Psoas muscle (tissue), 8 donors: Measurements from ENCODE around the gene ZBTB7A. TPM values are rescaled to one million over a fixed set of nuclear protein-coding genes. Genes with fewer than 3 reads are reported as not detected.
A peak's percentile ranks its signal among the peaks of the same experiment; 100 is the strongest.

Experiments used
- ATAC-seq, 4 donors: fragments of 200-7000 bp; cut with Tn5 transposase; one replicate each; pipeline ENCODE4 v1.9.1; 2020; ENCODE audit warnings: moderate library complexity in 3 of 4, mild to moderate bottlenecking in 2 of 4
- DNase-seq, 2 donors: peaks; one replicate each; pipeline ENCODE4 v3.0.0-alpha.2; 2020
- H3K27ac ChIP-seq: fragments of 200-600 bp; one replicate; pipeline ENCODE4 v1.8.0; 2022
- H3K27me3 ChIP-seq, 3 donors: fragments of 200-600 bp in 1 of 3; one replicate each; pipeline versions ENCODE4 v1.6.1 to v1.8.0; 2013 to 2022; ENCODE audit warnings: low read length in 2 of 3, mild to moderate bottlenecking in 2 of 3, moderate library complexity in 1 of 3; ENCODE audit not compliant: insufficient read depth in 3 of 3
- H3K36me3 ChIP-seq, 2 donors: fragments of 200-600 bp in 1 of 2; one replicate each; pipeline versions ENCODE4 v1.6.1 to v1.8.0; 2013 to 2022; ENCODE audit warnings: low read depth in 1 of 2, mild to moderate bottlenecking in 1 of 2, moderate library complexity in 1 of 2; ENCODE audit not compliant: insufficient read depth in 1 of 2
- H3K4me1 ChIP-seq: fragments of 200-600 bp; one replicate; pipeline ENCODE4 v1.8.0; 2022
- H3K4me3 ChIP-seq: fragments of 200-600 bp; one replicate; pipeline ENCODE4 v1.8.0; 2022; ENCODE audit warnings: mild to moderate bottlenecking
- H3K9me3 ChIP-seq: fragments of 200-600 bp; one replicate; pipeline ENCODE4 v1.8.0; 2022
- CTCF ChIP-seq: fragments of 200-600 bp; IDR thresholded peaks from one replicate; pipeline ENCODE4 v1.8.0; 2022; ENCODE audit warnings: antibody characterized with exemption
- WGBS, 3 donors: extraction: QIAGEN DNeasy Blood & Tissue Kit; methylation state at CpG; one replicate each; pipeline versions ENCODE4 v1.1.6 to v1.1.7; 2013; 5-methylcytosine and 5-hydroxymethylcytosine counted together
- intact Hi-C, 2 donors: fragments of 100-400 bp; cut with DNase I; formaldehyde crosslinking; loops; one replicate each; pipeline versions ENCODE4 v1.11.0 to v1.14.2; 2022
- polyA plus RNA-seq, 3 donors: library from polyadenylated mRNA; stranded (reverse); fragments of 200-250 nt; gene quantifications; one replicate each; pipeline ENCODE4 v1.2.3, GENCODE V29; 2013
- total RNA-seq, 4 donors: library from RNA; stranded (reverse); fragmentation: NEBNext Ultra II Directional in 2 of 4; extraction: Animal tissue kit (Norgen Biotek cat#: 25700) in 2 of 4; gene quantifications; one replicate each; pipeline versions ENCODE4 v1.2.1 to v1.2.4, GENCODE V29; 2021 to 2023
- donor health status: healthy with polysubstance abuse.
- donor health status: DM: no; HTN: no; CAD: no; lungs with moderate emphysema.
- donor health status: Bipolar disorder and iron deficiency.
- donor health status: healthy.
- donor health status: DM: yes; HTN: yes; CAD: no.
- donor health status: DM: no; HTN: no; CAD: no.
- donor health status: DM: no; HTN: no; CAD: no.
- donor health status: DM: yes; HTN: yes; CAD: no.

Gene ZBTB7A
- total and polyA plus RNA-seq, 7 donors: 18.5 to 55.9 (median 25.7) TPM

DNA sequence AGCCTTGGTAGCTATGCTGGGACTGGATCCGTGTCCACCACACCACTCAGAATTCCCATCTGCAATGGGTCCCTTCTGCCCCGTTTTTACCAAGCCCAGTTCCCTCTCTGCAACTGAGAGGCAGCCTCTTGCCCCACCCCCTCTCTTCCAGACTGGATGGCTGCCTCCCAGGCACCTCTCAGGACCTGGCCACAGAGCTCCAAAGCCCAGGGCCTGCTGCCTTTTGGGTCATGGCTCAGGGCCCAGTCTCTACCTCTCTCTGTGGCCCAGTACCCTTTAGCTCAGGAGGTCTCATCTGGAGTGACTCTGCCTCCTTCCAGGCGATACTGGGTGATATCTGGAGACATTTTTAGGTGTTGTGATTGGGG lies 10.3 kb upstream of the ZBTB7A start:
- ATAC-seq: peak in 2 of 4 donors; percentile 9 to 12
- no peak overlapping the region for H3K27ac ChIP-seq
- intact Hi-C loops: no loop called here
- H3K4me1 ChIP-seq: peaks cover 3% of the 10 kb centered on the region
- H3K4me3 ChIP-seq: no peak overlapping the region
- no peak for DNase-seq
- no peaks in the 10 kb centered on the region for H3K36me3 ChIP-seq
- no peaks in the 10 kb centered on the region for H3K9me3 ChIP-seq
- WGBS, 3 donors: 71 to 84% (median 80%) methylated on average over 3 of the region's 3 CpGs
- TF ChIP-seq CTCF: no peak
- no peaks in the 10 kb centered on the region for H3K27me3 ChIP-seq

GRCh38 chr19:4075373-4075772 lies 8.7 kb upstream of the ZBTB7A start:
- DNase-seq (peak in 1 of 2 donors; percentile 50), ATAC-seq (no peak)
- H3K4me1 ChIP-seq: peaks cover 3% of the 10 kb centered on the region
- H3K36me3 ChIP-seq: no peaks in the 10 kb centered on the region
- no peak for TF ChIP-seq CTCF
- no peak overlapping the region for H3K4me3 ChIP-seq
- no peak overlapping the region for H3K27ac ChIP-seq
- intact Hi-C loops: no loop called here
- no peaks in the 10 kb centered on the region for H3K9me3 ChIP-seq
- WGBS, 3 donors: 56 to 70% (median 67%) methylated on average over 9 of the region's 9 CpGs
- H3K27me3 ChIP-seq: no peaks in the 10 kb centered on the region

DNA sequence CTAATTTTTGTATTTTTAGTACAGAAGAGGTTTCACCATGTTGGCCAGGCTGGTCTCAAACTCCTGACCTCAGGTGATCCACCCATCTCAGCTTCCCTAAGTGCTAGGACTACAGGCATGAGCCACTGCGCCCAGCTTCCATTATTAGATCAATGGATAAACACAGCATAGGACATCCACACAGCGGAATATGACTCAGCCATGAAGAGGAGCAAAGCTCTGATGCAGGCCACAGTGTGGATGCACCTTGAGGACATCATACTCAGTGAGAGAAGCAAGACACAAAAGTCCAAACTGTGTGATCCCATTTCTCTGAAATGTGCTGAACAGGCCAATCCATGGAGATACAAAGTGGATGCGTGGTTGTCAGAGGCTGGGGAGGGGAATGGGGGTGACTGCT lies 4.9 kb upstream of the ZBTB7A start:
- no peak for TF ChIP-seq CTCF
- WGBS, 3 donors: 95 to 99% (median 95%) methylated on average over 3 of the region's 3 CpGs
- Histone ChIP-seq H3K9me3 (no peaks in the 10 kb centered on the region), H3K27me3 (no peaks in the 10 kb centered on the region), H3K4me1 (no peaks in the 10 kb centered on the region), H3K36me3 (no peaks in the 10 kb centered on the region), H3K27ac (no peak overlapping the region), H3K4me3 (no peak overlapping the region)
- ATAC-seq: no peak
- intact Hi-C loops: no loop called here
- no peak for DNase-seq

DNA sequence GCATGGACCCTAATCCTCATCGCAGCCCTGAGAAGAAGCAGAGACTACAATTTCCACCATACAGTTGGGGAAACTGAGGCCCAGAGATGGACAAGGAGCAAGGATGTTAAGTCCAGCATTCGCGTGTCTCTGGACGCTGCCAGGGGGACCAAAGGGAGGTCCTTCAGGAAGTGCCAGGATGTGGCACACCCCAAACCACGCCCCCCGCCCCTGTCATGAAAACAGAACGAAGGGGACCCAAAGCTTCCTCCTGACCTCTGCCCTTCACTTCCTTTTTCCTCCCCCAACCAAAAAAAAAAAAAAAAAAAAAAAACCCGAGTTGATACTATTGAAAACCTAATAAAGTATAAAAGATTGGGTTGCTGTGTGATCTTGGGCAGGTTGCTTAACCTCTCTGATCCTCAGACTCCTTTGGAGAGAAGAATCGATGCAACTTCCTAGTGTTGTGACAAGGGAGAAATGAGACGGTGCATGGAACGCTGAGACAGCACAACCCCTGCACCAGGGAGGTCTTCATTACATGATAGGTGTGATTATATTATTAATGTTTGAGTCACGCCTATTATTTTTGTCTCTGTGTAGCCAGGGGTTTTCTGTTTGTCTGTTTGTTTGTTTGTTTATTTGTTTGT lies 2.7 kb upstream of the ZBTB7A start:
- WGBS, 3 donors: 61 to 63% (median 61%) methylated on average over 12 of the region's 12 CpGs

More for the DNA sequence above, 2.7 kb upstream of the ZBTB7A start:
- Histone ChIP-seq H3K4me1 (no peaks in the 10 kb centered on the region), H3K27ac (no peak overlapping the region), H3K27me3 (no peaks in the 10 kb centered on the region), H3K36me3 (no peaks in the 10 kb centered on the region), H3K4me3 (no peak overlapping the region), H3K9me3 (no peaks in the 10 kb centered on the region)
- DNase-seq: peak; percentile 63 to 72
- ATAC-seq: no peak
- TF ChIP-seq CTCF: no peak
- intact Hi-C loops: loop anchor here (5.0 kb wide), 2 partner anchors 43 to 53 kb away; partner anchors contain the start of gene MAP2K2 (in 1 of the 2)
